DND-41 (cell line): ENCODE results near the gene FHIT.

ENCODE experiments used
- CTCF ChIP-seq: IDR thresholded peaks from 2 replicates; pipeline ENCODE4 v1.5.1; 2012; ENCODE audit warnings: borderline replicate concordance, low read length, moderate library complexity, mild to moderate bottlenecking; ENCODE audit not compliant: poor library complexity, severe bottlenecking; ENCODE audit errors: extremely low read depth
- EZH2 ChIP-seq: IDR thresholded peaks from 3 replicates; pipeline ENCODE4 v1.6.1; 2012; ENCODE audit warnings: borderline replicate concordance, low read depth, mild to moderate bottlenecking, moderate library complexity, low read length, inconsistent platforms; ENCODE audit not compliant: severe bottlenecking

- TF ChIP-seq CTCF (no peak), EZH2 (no peak)
Measured at GRCh38 chr3:59935025-59935424, 1316.2 kb downstream of the FHIT start.
